ENCODE results near the gene CST11. TPM values are rescaled to one million over a fixed set of nuclear protein-coding genes. Genes with fewer than 3 reads are reported as not detected.

The CST11 gene
- total RNA-seq: not detected in 2 replicates
- long read RNA-seq: 0 reads

GRCh38 chr20:23452776-23453175, at the start of gene CST11:
CST11 (minus strand) TSS chr20:23452876; CDS start chr20:23452811, 65 bp downstream.
- no peak for DNase-seq (ENCODE audit: extremely low spot score, unreplicated experiment)
- Mint-ChIP-seq H3K36me3 (ENCODE audit: unreplicated experiment) (no peaks in the 10 kb centered on the region), H3K9me3 (ENCODE audit: unreplicated experiment) (no peaks in the 10 kb centered on the region), H3K27ac (ENCODE audit: unreplicated experiment) (no peak within 1 kb of the TSS), H3K4me1 (ENCODE audit: unreplicated experiment) (no peaks in the 10 kb centered on the region), H3K4me3 (ENCODE audit: unreplicated experiment) (no peak within 1 kb of the TSS), H3K27me3 (ENCODE audit: unreplicated experiment) (peaks cover 5% of the 10 kb centered on the region)
- no peak for TF ChIP-seq CTCF (IDR thresholded peaks at IDR 0.05)

GRCh38 chr20:23501926-23502325, 49.2 kb upstream of the CST11 start:
- Mint-ChIP-seq H3K4me1 (ENCODE audit: unreplicated experiment) (no peaks in the 10 kb centered on the region), H3K36me3 (ENCODE audit: unreplicated experiment) (no peaks in the 10 kb centered on the region), H3K27ac (ENCODE audit: unreplicated experiment) (no peak overlapping the region), H3K4me3 (ENCODE audit: unreplicated experiment) (no peak overlapping the region), H3K27me3 (ENCODE audit: unreplicated experiment) (peaks cover 22% of the 10 kb centered on the region), H3K9me3 (ENCODE audit: unreplicated experiment) (no peaks in the 10 kb centered on the region)
- DNase-seq (ENCODE audit: extremely low spot score, unreplicated experiment): no peak
- no peak for TF ChIP-seq CTCF (IDR thresholded peaks at IDR 0.05)

- Mint-ChIP-seq H3K9me3 (ENCODE audit: unreplicated experiment) (no peaks in the 10 kb centered on the region), H3K4me1 (ENCODE audit: unreplicated experiment) (no peaks in the 10 kb centered on the region)
- DNase-seq (ENCODE audit: extremely low spot score, unreplicated experiment): no peak
Observed at GRCh38 chr20:23497536-23497935, 44.9 kb upstream of the CST11 start.

GRCh38 chr20:23493172-23493772, 40.6 kb upstream of the CST11 start:
- Mint-ChIP-seq H3K36me3 (ENCODE audit: unreplicated experiment) (no peaks in the 10 kb centered on the region), H3K4me3 (ENCODE audit: unreplicated experiment) (no peak overlapping the region), H3K4me1 (ENCODE audit: unreplicated experiment) (no peaks in the 10 kb centered on the region), H3K27me3 (ENCODE audit: unreplicated experiment) (no peaks in the 10 kb centered on the region), H3K27ac (ENCODE audit: unreplicated experiment) (no peak overlapping the region), H3K9me3 (ENCODE audit: unreplicated experiment) (no peaks in the 10 kb centered on the region)
- DNase-seq (ENCODE audit: extremely low spot score, unreplicated experiment): no peak
- no peak for TF ChIP-seq CTCF (IDR thresholded peaks at IDR 0.05)

More at GRCh38 chr20:23497536-23497935, 44.9 kb upstream of the CST11 start:
- Mint-ChIP-seq H3K27me3 (ENCODE audit: unreplicated experiment) (peaks cover 4% of the 10 kb centered on the region), H3K4me3 (ENCODE audit: unreplicated experiment) (no peak overlapping the region), H3K27ac (ENCODE audit: unreplicated experiment) (no peak overlapping the region), H3K36me3 (ENCODE audit: unreplicated experiment) (no peaks in the 10 kb centered on the region)
- no peak for TF ChIP-seq CTCF (IDR thresholded peaks at IDR 0.05)

- Mint-ChIP-seq H3K4me1 (ENCODE audit: unreplicated experiment) (no peaks in the 10 kb centered on the region), H3K9me3 (ENCODE audit: unreplicated experiment) (no peaks in the 10 kb centered on the region), H3K27me3 (ENCODE audit: unreplicated experiment) (peaks cover 5% of the 10 kb centered on the region), H3K36me3 (ENCODE audit: unreplicated experiment) (no peaks in the 10 kb centered on the region), H3K27ac (ENCODE audit: unreplicated experiment) (no peak overlapping the region), H3K4me3 (ENCODE audit: unreplicated experiment) (no peak overlapping the region)
- DNase-seq (ENCODE audit: extremely low spot score, unreplicated experiment): no peak
- no peak for TF ChIP-seq CTCF (IDR thresholded peaks at IDR 0.05)
Observed at GRCh38 chr20:23492292-23492691, 39.6 kb upstream of the CST11 start.
